ENCODE data around the gene COL27A1.

DNA sequence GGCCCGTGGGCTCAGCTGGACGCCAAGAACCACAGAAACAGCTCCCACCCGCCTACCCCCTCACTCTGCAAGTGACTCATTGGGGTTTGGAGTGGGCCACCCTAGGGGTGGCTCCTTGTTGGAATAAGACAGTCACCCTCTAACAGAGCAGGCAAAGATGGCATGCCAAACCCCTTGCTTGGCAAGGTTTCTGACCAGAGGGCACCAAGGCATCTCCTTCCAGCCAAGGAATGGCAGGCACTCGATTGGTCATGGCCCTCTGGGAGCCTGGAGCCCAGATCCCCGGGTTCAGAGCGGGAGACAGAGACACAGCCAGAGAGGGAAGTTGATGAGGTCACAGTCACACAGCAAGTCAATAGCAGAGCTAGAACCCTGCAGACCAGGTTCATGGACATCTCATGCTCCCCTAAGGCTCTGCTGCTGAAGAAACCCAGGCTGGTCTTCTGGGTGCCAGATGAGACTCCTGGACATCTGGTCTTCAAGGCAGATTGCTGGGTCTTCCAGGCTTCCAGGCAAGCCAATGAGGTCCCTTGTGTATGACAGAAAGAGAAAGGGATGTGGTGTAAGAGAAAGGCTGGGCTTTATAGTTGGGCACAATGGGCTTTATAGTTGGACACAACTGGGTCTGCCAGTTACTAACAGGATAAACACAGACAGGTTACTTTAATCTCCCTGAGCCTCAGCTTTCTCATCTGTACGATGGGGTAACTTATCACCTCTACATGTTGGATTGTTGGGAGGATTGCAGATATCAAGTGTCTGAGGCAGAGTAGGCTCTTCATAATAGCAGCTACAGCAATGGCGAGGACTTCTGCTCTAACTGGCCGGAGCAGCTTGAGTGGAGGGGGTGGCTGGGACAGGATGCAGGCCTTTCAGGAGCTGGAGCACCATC lies 33.0 kb upstream of the COL27A1 start:
- TF ChIP-seq SRF (IDR thresholded peaks at IDR 0.05; ENCODE audit: low read depth) (no peak), CEBPB (IDR thresholded peaks at IDR 0.05; ENCODE audit: low read depth) (no peak), POLR2A (IDR thresholded peaks at IDR 0.05; ENCODE audit: borderline replicate concordance, extremely low read depth, insufficient read depth, insufficient read length) (no peak), CBX3 (IDR thresholded peaks at IDR 0.05; ENCODE audit: low read depth) (no peak), TCF7L2 (IDR thresholded peaks at IDR 0.05; ENCODE audit: borderline replicate concordance, extremely low read depth, insufficient read depth, insufficient read length) (no peak), EGR1 (IDR thresholded peaks at IDR 0.05; ENCODE audit: low read depth) (no peak), JUND (IDR thresholded peaks at IDR 0.05) (no peak)
- TF ChIP-seq, protein P1, sequence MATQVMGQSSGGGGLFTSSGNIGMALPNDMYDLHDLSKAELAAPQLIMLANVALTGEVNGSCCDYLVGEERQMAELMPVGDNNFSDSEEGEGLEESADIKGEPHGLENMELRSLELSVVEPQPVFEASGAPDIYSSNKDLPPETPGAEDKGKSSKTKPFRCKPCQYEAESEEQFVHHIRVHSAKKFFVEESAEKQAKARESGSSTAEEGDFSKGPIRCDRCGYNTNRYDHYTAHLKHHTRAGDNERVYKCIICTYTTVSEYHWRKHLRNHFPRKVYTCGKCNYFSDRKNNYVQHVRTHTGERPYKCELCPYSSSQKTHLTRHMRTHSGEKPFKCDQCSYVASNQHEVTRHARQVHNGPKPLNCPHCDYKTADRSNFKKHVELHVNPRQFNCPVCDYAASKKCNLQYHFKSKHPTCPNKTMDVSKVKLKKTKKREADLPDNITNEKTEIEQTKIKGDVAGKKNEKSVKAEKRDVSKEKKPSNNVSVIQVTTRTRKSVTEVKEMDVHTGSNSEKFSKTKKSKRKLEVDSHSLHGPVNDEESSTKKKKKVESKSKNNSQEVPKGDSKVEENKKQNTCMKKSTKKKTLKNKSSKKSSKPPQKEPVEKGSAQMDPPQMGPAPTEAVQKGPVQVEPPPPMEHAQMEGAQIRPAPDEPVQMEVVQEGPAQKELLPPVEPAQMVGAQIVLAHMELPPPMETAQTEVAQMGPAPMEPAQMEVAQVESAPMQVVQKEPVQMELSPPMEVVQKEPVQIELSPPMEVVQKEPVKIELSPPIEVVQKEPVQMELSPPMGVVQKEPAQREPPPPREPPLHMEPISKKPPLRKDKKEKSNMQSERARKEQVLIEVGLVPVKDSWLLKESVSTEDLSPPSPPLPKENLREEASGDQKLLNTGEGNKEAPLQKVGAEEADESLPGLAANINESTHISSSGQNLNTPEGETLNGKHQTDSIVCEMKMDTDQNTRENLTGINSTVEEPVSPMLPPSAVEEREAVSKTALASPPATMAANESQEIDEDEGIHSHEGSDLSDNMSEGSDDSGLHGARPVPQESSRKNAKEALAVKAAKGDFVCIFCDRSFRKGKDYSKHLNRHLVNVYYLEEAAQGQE (IDR thresholded peaks at IDR 0.05; ENCODE audit: low read depth), result no peak
- TF ChIP-seq, protein P2, sequence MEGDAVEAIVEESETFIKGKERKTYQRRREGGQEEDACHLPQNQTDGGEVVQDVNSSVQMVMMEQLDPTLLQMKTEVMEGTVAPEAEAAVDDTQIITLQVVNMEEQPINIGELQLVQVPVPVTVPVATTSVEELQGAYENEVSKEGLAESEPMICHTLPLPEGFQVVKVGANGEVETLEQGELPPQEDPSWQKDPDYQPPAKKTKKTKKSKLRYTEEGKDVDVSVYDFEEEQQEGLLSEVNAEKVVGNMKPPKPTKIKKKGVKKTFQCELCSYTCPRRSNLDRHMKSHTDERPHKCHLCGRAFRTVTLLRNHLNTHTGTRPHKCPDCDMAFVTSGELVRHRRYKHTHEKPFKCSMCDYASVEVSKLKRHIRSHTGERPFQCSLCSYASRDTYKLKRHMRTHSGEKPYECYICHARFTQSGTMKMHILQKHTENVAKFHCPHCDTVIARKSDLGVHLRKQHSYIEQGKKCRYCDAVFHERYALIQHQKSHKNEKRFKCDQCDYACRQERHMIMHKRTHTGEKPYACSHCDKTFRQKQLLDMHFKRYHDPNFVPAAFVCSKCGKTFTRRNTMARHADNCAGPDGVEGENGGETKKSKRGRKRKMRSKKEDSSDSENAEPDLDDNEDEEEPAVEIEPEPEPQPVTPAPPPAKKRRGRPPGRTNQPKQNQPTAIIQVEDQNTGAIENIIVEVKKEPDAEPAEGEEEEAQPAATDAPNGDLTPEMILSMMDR (IDR thresholded peaks at IDR 0.05 in 2 of 3, conservative IDR thresholded peaks at IDR 0.05 in 1 of 3; ENCODE audit: borderline replicate concordance in 1 of 3, insufficient read depth in 1 of 3, low read depth in 2 of 3, low read length in 2 of 3), result no peak

All from HCT116 (cell line).